Measurements from ENCODE around the gene NEK10. TPM values are rescaled to one million over a fixed set of nuclear protein-coding genes. Genes with fewer than 3 reads are reported as not detected.

Gene NEK10
- total and polyA plus RNA-seq, 2 of the 4 experiments (the other 2 are of a cell fraction), result 2.2 to 6.6 TPM

- Histone ChIP-seq H3K18ac (ENCODE audit: low read depth, low read length) (no peak overlapping the region), H4K91ac (ENCODE audit: insufficient read depth, low read depth, low read length) (no peak overlapping the region), H3K9ac (ENCODE audit: low read depth, low read length) (no peak overlapping the region), H4K5ac (ENCODE audit: low read depth, low read length) (no peak overlapping the region), H3K4ac (ENCODE audit: low read depth, low read length) (no peak overlapping the region), H3K14ac (replicated peaks; ENCODE audit: low read depth, low read length) (no peak overlapping the region), H3K36me3 (ENCODE audit: control insufficient read depth, insufficient read depth, low read length) (no peaks in the 10 kb centered on the region), H2AFZ (replicated peaks; ENCODE audit: low read length, poor library complexity) (no peak overlapping the region), H4K20me1 (ENCODE audit: insufficient read depth, low read length) (no peaks in the 10 kb centered on the region), H2BK15ac (ENCODE audit: low read depth, low read length) (no peak overlapping the region), H3K27me3 (ENCODE audit: control insufficient read depth, insufficient read depth, low read length) (no peaks in the 10 kb centered on the region), H4K8ac (ENCODE audit: low read depth in 2 of 2, low read length in 2 of 2) (no peak overlapping the region), H3K4me3 (ENCODE audit: insufficient read depth, low read depth, low read length) (no peak overlapping the region), H2BK20ac (ENCODE audit: low read depth, low read length) (no peak overlapping the region), H3K23ac (ENCODE audit: low read depth, low read length) (no peak overlapping the region), H3K56ac (ENCODE audit: extremely low read depth, insufficient read depth, low read length) (no peak overlapping the region), H2AK9ac (replicated peaks; ENCODE audit: low read depth, low read length, poor library complexity) (no peak overlapping the region), H3K4me2 (ENCODE audit: low read depth, low read length) (no peak overlapping the region), H3K4me1 (ENCODE audit: control insufficient read depth, insufficient read depth, low read length) (no peaks in the 10 kb centered on the region), H3K9me3 (ENCODE audit: control insufficient read depth, insufficient read depth, low read length) (no peaks in the 10 kb centered on the region), H2AK5ac (ENCODE audit: low read depth, low read length) (no peak overlapping the region), H2BK120ac (ENCODE audit: low read depth, low read length) (no peak overlapping the region), H3K9me1 (ENCODE audit: insufficient read depth, low read length) (no peaks in the 10 kb centered on the region), H3K79me1 (ENCODE audit: low read depth in 1 of 2, low read length in 2 of 2) (no peaks in the 10 kb centered on the region), H3K27ac (ENCODE audit: insufficient read depth, low read length) (no peak overlapping the region), H2BK5ac (ENCODE audit: low read depth, low read length, poor library complexity, severe bottlenecking) (no peak overlapping the region)
- in situ Hi-C loops (cut with MboI; ENCODE audit: low sequenced_read_pairs) (no loop called here), intact Hi-C loops (cut with micrococcal nuclease) (no loop called here), dilution Hi-C loops (cut with HindIII; ENCODE audit: low sequenced_read_pairs, unreplicated experiment) (no loop called here)
- no CpG with 5 or more reads among the region's 1 CpG for WGBS, 2 experiments (ENCODE audit: extremely low coverage in 2 of 2, insufficient read length in 1 of 2)
- DNase-seq (peak; percentile 50), ATAC-seq (ENCODE audit: low read depth) (peak; percentile 62)
- ChIA-PET POLR2A (ENCODE audit: unreplicated experiment) (no interaction called here), CTCF (no interaction called here)
- TF ChIP-seq SMC3 (IDR thresholded peaks at IDR 0.05; ENCODE audit: low read depth, low read length) (no peak), MAFK (IDR thresholded peaks at IDR 0.05; ENCODE audit: low read depth, low read length) (peak; percentile 89)
- no TSS peak for BruUV-seq (replicated peaks)
Measured at GRCh38 chr3:27114684-27115083, 254.5 kb downstream of the NEK10 start.
